Measurements from ENCODE around the gene GADD45B.

Gene GADD45B, protein sequence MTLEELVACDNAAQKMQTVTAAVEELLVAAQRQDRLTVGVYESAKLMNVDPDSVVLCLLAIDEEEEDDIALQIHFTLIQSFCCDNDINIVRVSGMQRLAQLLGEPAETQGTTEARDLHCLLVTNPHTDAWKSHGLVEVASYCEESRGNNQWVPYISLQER

DNA sequence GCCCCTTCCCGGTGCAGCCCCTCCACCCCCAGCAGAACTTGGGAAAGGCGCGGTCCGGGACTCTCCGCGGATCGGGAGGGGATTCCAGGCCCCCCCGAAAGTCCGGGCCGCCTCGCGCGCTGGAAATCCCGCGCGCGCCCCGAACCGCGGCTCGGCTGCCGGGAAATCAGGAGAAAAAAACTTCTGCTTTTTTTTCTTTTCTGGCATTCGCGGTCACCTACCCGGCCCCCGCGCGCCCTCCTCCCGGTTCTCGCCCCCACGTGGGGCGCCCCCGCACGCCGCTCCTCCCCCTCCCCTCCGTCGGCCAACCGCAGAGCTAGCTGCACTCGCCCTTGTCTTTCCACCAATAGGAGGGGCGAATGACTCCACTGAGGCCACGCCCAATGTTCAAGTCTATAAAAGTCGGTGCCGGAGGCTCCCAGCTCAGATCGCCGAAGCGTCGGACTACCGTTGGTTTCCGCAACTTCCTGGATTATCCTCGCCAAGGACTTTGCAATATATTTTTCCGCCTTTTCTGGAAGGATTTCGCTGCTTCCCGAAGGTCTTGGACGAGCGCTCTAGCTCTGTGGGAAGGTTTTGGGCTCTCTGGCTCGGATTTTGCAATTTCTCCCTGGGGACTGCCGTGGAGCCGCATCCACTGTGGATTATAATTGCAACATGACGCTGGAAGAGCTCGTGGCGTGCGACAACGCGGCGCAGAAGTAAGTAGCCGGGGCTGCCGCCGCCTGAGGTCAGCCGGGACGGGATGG is at the start of gene GADD45B:
Gene GADD45B (plus strand): TSS at position 426 of the 749 bp plus-strand sequence. CDS start 232 bp downstream, at position 658.
- peak; percentile 51 for DNase-seq

DNA sequence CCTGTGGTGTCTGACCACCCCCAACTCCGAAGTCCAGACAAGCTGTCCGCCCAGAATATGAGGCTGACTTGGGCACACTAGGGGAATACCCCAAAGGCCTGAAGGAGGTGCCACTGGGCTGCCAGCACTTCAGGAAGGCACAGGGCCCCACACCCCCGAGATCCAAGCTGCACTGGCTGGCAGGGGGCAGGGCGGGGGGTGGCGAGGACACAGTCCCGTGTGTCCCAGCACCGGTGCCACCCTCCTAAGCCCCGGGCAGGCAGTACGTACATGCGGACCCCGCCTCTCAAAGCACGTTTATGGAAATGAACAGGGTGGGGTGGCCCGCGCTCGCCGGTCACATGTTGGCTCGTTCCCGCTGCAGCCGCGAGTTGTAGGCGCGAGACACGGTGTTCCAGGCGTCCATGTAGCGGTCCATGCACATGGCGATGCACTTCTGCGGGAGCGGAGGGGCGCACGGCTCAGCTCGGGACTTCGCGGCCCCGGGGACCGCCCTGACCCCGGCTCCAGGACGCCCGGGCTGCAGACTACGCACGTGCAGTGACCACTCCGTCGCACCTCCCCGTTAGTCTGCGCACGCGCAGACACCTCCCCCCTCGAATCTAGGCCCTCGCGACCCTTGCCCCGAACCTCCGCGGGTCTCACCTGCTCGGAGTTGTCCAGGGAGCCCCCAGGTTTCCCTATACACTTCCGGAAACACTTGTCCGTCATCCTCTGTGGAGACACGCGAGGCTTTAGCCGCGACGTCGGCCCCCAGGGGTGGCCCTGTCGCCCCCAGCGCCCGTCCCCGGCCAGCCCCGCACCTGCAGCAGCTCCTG is 49.1 kb upstream of the GADD45B start:
- DNase-seq = no peak

DNA sequence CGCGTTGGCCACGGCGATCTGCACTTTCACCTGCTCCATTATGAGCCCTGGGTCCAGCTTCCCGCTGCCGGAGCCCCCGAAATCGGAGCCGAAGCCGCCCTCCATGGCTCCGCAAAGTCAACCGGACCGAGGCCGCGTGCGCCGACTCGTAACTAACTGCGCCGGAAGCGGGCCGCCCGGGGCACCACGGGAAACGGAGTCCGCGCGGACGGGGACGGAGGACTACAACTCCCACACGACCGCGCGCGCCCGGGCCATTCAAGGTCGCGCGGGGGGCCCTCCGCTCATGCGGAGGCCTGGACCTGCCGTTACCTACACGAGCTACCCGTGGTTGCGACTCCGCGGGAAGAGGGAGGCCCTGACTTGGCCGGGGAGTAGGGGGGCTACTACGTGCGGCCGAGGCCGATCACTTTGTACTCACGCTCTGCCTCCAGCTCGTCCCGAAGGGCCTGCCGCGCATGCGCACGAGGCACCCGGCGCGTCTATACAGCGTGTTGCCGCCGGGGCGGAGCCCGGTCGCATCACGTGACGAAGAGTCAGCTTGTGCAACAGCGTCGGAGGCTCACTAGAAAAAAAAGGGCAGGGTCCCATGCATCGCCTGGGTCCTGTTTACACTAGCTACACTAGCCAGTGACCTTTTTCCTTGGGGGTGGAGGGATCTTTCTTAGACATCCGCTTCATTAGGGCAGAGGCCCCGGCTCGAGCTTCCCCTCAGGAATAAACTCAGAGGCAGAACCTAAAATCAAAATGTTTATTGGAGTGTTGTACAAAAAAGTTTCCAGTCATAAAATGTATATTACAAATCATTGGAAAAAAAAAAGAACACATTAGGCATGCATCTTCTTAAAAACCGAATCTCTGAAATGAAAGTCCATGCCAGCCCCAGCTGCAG is 48.3 kb upstream of the GADD45B start, which contains the start of gene TIMM13:
Gene TIMM13 (minus strand): TSS at position 158 of the 892 bp plus-strand sequence. CDS start 53 bp downstream, at position 105.
- peak; percentile 72 for DNase-seq

DNA sequence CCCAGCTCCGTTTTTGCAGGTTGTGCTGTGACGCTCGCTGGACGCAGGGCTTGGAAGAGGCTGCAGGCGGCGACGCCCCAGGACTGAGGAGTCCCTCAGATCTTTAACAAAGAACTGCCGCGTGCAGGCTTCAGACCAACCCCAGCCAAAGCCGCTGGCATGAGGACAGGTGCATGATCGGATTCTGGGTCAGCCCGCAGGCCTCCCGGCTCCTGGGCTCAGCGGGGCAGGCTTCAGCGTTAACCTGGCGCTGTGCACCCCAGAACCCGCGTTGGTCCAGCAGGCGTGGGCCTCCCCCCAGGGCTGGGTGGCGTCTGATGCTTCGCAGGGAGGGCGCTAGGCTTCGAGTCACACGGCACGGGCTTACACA is 47.6 kb upstream of the GADD45B start:
- DNase-seq = no peak

DNA sequence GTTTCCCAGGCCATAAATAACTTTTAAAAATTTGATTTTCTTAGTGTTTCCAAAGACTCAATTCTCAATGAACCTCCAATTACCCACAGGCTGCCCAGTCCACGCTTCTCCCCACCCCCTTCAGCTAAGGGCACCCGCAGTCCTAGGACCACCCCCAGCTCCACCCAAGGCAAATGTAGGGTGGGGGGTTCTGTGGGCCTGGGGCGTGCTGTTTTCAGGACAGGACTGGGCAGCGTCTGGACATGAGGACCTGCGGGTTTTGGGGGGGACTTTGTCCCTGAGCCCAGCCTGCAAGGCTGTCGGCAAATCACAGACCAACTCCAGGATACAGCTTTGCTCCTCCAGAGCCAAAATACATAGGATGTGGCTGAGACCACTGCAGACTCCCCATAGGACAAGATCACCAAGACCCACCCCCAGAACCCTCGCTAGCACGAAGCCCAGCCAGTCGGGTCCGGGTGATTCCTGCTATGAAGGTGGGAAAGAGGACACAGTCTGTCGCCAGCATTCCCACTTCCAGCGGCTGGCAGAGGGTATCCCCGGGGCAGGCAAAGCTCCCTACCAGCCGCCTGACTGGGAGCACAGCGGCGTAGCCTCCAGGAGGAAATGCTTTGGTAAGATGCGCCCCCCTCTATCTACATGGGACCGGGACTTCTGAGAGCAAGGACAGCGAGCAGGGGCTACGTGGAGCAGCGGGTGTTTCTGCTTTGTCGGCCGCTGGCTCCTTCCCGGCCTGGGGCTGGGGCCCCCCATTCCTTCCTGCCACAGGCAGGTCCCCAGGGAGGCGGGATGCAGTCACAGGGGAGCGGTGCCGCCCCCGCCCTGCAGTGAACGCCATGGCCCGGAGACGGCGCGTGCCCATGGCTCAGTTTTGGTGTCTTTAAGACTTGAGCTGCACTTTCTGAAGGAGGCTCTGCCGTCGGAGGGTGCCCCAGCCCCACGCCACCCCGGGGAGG is 46.9 kb upstream of the GADD45B start:
- no peak for DNase-seq

DNA sequence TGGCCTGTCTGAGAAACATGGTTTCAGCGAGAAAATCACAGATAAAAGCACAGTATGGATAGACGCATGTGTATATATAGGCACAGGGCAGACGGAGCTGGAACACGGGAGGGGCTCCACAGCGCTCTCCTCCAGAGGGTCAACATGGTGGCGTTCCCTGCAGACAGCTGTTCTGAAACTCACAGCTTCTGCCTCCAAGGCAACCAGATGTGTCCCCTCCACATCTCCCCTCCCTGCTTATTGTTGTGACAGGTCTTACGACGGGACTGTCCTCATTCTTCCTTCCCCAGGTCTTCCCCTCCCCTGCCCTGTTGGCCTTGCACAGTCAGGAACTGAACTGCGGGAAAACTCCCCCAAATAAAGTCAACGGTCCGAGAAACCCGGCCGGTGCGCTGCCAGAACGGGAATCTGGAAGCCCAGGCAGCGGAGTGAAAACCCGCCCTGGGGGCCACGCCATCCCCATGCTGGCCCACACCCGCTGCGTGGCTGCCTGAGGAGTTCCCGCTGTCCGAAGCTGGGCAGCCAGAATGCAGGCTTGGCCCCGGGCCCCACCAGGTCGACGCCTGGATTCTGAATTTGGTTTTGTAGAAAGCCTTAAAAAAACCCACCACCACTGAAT is 45.9 kb upstream of the GADD45B start:
- DNase-seq = no peak

DNA sequence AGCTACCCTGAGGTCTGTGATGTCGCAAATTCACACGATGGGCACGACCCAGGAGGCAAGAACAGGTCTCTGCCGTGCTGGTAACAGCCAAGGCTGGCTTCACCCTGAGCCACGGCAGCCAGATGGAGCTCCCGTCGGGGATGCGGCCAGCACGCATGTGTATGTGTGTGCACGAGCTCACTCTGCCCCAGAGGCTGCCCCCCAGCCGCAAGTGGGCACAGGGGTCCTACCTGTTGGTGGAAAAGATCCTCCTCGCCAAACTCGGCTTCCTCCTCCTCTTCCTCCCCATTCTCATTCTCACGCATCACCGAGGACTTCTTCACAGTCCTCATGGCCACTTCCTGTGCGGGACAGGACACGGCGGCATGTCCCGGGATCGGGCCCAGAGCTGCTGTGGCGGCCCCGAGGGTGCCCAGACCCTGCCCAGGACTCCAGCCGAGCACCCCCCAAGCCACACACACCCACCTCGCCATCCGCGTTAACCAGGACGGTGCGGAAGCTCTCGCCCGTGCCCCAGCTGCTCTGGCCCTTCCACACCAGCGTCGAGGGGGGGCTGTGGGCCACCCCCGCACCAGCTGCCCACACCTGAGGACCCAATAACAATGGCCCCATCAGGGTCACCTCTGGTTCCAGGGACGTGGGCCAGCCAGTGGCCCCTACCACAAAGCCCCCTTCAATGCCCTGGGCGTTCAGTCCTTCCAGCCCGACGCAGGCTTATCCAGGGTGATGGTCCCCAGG is 44.4 kb upstream of the GADD45B start:
- DNase-seq = no peak

DNA sequence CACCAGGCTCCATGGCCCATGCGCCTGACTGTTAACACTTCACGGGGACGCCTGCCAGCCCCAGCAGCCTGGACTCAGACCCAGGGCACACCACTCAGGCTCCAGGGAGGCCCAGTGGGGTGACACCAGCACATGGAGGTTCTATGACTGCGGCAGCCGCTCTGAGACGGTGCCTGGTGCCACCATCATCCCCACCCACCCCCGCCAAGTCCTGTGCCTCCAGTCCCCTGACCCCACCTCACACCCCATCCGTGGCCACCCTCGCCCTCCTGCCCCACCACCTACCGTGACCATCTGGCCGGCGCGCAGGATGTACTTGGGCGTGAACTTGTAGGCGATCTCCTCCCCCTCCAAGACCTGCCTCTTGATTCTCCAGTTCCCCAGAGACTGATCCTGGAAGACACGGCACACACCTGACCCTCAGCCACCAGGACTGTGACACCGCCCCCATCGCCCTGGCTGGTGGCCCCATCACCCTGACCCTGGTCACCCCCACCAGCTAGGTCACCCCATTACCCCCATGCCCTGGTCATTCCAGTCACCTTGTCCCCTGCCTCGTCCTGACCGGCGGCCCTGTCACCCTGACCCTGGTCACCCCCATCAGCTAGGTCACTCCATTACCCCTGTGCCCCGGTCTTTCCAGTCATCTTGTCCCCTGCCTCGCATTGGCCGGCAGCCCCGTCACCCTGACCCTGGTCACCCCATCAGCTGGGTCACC is 43.6 kb upstream of the GADD45B start:
- DNase-seq = no peak

DNA sequence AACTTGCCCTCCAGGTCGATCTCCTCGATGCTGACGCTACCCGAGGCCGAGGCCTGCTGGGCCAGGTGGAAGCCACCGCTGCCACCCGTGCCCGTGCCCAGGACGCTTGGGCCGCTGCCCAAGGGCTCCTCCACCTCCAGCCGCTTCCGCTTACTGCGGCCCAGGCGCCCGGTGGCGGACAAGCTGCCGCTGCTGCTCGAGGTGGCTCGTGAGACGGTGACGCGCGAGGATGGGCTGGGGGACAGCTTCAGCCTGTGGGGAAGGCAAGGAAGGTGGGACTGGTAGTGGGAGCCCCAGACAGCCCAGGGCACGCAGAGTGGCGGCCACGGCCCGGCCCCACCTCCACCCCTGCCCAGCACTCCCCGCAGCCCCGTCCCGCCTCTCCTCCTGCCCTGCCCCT is 42.1 kb upstream of the GADD45B start:
- DNase-seq = no peak

DNA sequence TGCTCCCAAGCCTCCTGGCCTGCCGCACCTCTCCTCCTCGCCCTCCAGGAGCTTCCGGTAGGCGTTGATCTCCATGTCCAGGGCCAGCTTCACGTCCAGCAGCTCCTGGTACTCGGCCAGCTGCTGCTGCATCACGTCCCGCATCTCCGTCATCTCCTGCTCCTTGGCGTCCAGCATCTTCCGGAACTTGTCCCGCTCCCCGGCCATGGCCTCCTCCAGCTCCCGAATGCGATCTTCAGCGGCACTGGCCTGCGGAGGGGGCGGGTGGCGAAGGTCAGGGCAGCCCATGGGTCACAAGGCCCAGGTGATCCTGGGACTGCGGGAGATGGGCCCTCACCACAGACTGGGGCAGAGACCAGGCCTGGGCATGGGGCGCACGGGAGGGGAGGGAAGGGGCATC is 41.7 kb upstream of the GADD45B start:
- no peak for DNase-seq

DNA sequence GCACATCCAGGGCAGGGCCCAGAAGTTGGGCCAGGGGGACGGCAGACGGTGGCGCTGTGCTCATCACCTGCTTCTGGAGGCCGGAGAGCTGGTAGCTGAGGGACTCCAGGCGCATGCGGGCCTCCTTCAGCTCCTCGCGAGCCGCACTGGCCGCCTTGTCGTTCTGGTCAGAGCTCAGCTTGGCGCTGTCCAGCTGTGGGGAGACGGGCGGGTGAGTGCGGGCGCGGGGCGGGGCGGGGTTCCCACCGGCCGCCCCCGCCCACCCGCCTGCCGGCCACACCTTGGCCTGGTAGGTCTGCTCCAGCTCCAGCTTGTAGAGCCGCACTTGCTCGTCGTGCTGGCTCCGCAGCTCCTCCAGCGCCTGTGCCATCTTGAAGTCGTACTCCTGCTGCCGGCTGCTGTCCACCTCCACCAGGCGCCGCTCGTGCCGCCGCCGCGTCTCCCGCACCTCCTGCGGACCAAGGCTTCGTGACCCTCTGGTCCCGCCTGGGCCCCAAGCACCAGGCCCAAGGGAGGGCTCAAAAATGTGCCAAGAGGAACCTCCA is 41.1 kb upstream of the GADD45B start:
- DNase-seq = no peak

DNA sequence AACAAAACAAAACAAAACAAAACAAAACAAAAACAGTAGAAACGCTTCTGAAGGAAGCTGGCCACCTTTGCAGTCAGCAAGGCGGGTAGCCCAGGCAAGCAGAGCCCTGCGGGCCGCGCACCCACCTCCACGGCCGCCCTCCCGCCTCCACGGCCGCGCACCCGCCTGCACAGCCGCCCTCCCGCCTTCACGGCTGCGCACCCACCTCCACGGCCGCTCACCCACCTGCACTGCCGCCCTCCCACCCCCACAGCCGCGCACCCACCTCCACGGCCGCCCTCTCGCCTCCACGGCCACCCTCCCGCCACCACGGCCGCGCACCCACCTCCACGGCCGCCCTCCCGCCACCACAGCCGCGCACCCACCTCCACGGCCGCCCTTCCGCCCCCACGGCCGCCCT is 39.5 kb upstream of the GADD45B start:
- no peak for DNase-seq

DNA sequence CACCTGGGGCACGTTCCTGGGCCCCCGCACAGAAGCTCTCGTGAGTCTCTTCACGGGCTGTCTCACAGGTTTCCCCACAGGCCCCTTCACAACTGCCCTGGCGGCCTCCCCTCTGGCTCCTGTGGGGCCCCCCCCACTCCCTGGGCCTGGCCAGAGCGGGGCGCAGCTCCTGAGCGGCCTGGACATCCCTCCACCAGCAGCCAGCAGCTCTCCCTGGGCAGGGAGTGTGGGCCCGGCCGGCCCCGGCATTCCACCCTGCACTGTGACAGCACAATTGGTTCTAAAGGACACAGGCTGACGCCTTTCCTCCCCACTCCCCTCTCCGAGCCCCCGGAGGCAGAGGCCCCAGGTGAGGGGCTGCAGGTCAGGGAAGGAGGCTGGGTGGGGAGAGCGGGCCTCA is 39.0 kb upstream of the GADD45B start:
- no peak for DNase-seq

DNA sequence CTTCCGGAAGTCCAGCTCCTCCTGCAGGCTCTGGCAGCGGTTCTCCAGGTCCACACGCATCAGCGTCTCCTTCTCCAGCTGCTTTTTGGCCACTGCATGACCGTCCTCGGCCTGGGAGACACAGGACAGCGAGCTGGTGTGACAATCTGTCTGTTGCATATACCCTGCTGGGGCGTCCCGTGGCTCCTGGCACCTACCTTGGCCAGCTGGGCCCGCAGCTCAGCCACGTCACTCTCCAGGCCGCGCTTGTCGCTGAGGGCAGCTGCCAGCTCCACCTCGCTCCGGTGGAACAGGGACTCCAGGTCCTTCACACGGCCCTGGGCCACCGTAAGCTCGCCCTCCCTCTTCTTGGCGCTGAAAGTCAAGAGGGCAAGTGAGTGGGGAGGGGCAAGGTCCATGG is 37.7 kb upstream of the GADD45B start:
- DNase-seq = no peak

DNA sequence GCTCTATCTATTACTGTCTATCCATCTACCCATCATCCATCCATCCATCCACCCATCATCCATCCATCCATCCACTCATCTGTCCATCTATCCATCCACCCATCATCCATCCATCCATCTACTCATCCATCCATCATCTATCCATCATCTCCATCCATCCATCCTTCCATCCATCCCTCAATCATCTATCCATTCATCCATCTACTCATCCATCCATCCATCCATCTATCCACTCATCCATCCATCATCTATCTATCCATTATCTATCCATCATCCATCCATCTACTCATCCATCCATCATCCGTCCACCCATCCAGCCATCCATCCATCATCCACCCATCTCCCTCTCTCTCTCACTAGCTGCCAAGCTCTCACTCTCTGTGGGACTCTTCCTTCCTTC is 35.4 kb upstream of the GADD45B start:
- DNase-seq = no peak

DNA sequence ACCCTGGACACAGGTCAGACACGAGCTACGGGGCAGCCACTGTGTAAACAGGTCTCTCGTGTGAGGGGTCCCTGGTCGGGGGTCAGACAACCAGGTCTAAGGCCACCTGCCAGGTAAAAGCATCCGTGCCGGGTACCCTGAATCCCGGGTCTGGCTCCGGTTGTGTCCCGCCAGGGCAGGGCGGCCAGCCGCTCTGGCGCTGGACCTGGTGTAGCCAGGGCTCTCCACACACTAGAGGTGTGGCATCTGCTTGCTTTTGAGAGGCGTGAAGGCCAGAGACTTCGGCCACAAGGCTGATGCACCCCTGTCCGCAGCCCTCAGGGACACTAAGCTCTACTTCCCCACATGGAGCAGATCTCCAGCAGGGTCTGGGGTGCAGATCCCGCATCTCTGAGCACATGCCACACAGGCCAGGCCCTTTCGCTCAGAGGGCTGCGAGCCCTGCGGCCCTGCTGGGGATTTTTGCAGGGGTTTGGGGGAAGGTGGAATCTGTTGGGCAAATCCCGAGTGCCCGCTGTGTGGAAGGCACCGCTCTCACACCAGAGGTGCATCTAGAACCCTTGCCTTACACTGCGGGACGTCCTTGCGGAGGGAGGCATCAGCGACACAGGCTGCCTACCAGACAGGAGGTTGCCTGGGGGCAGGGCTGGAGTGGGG is 34.7 kb upstream of the GADD45B start:
- no peak for DNase-seq

DNA sequence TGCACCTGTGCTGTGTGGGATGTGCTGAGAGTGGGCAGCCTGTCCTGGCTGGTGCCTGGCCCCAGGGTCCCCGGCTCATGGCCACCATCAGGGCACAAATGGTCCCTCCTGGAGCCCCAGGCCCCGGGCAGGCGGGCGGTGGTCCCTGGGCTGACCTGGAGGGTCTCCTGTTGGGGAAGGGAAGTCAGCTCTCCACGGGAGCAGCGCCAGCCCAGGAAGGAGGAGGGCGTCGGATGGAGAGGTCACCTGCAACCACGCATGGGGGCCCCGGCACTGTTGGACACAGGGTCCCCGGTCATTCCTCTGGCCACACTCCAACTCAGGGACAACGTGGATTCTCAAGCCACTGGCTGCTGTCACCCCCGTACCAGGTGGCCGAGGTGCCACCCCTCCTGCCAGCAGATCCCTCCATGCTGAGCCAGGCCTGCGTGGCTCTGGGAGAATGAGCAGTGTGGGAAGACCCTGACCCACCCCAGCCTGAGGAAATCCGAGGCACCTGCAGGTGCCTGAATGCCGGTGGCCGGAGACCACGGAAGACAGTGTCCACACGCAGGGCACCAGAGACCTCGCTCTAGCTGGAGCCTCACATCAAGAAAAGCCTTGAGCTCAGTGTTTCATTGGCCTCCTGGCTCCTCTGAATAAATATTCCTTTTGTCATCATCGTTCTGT is 32.7 kb upstream of the GADD45B start:
- no peak for DNase-seq

DNA sequence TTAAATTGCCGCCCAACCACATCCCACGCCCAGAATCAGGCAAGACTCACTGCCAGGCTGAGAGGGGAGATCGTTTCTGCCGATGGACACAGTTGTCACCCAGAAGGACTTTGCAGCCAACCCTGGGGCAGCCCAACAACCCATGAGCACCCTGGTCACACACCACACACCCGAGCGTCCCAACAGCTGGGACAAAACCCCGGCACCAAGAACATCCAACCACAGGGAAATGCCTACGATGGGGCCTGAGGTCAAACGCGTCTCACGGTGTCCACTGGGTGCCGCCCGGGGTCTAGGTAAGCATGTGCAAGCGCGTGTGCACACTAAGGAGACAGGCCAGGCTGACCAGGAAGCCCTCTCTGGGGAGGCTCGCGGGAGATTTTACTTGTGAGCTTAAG is 32.1 kb upstream of the GADD45B start:
- DNase-seq = no peak

Data from NCI-H2081 treated with DMSO at 0.1 percent for 48 hours (cell line).